Testis (tissue), 2 donors: Measurements from ENCODE around the gene BTN3A1.

ENCODE experiments used
- CTCF ChIP-seq, 3 experiments: fragments of 450-650 bp in 2 of 3; fragments of 200-600 bp in 1 of 3; sonication (generic) in 1 of 3; IDR thresholded peaks; one replicate each; pipeline ENCODE4 v1.5.1; 2016 to 2019; ENCODE audit warnings: antibody characterized with exemption in 3 of 3, mild to moderate bottlenecking in 2 of 3, moderate library complexity in 1 of 3
- POLR2A ChIP-seq: fragments of 450-650 bp; IDR thresholded peaks from one replicate; pipeline ENCODE4 v1.6.1; 2017; ENCODE audit warnings: antibody characterized with exemption, mild to moderate bottlenecking, moderate library complexity

DNA sequence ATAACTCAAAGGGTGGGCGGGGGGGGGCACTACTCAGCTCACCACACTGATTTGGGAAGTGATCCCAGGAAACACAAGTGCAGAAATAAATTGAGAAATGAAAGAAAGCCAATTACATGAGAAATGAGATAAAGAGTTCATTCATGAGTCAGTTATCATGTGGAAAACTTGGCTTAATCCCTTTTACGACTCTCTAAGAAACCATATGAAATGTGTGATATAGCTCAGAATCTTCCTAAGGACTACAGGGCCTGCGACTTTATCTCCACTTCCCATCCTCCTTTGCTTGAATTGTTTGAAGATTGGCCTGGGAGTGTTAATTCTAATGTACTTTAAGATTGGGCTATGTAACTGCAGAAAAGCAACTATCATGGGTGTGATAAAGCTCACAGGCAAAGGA, 22.8 kb upstream of the BTN3A1 start:
- TF ChIP-seq CTCF (IDR thresholded peaks at IDR 0.05): no peak
- TF ChIP-seq POLR2A: no peak
